ENCODE results near the gene CACNA1B.

- TF ChIP-seq CTCF (IDR thresholded peaks at IDR 0.05) (no peak), EP300 (IDR thresholded peaks at IDR 0.05) (no peak), POLR2A (IDR thresholded peaks at IDR 0.05) (no peak), POLR2AphosphoS5 (IDR thresholded peaks at IDR 0.05) (no peak)
These were observed 69.4 kb downstream of the CACNA1B start for GRCh38 chr9:137946993-137947392.

Measured in gastroesophageal sphincter (tissue), 3 donors.